Measurements from ENCODE around the gene SYAP1.

- TF ChIP-seq EZH2phosphoT487 (IDR thresholded peaks at IDR 0.05; ENCODE audit: borderline replicate concordance, low read depth, low read length), result no peak
- TF ChIP-seq CTCF (conservative IDR thresholded peaks at IDR 0.05; ENCODE audit: low read length), result no peak
Measured at GRCh38 chrX:16678689-16679088, 40.7 kb upstream of the SYAP1 start.
